ENCODE results near the gene EPAS1.
"Not testable (repeated sequence)": the region's sequence is repeated elsewhere in the genome, so short reads cannot be mapped to it uniquely, and the experiment has no call there.

The EPAS1 gene

DNA sequence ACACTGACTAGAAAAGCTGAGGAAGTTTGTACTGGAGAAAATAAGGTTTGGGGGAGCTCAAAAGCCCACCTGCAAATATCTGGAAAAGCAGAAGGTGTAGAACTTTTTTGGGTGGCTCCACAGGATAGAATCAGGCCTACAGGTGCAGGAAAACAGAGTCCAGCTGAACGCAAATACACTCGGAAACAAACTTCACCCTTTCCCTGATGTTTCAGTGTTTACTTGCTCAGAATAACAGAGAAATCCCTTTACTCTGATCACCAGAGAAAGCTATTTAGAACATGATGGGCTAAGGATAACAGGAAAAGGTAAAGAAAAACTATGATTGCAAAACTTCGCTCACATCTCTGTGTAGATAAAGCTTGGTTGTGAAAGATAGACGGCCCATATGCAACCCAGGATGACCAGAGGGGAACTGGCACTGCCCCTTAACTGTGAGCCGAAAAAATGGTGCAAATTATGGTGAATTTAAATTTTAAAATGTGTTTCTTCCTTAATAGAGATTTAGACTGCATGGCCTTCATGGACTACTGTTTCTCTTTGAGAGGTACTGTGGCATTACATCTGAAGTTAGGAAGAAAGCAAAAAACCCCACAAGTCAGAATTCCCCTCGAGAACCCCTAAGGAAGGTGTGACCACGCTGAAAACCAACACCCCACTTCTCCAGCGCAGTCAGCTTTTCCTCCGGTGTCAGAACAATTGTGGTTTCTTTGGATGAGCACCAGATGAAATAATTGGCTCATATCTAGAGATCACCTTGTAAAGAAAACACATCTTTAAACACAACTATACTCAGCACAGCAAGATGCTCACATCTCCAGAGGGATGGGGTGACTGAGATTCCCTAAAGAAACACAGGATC, 97.7 kb downstream of the EPAS1 start:
- no peak for DNase-seq (ENCODE audit: extremely low read depth in 1 of 2, low read depth in 1 of 2)

- DNase-seq (ENCODE audit: extremely low read depth in 1 of 2, low read depth in 1 of 2) = not testable (repeated sequence)
These were observed 98.5 kb downstream of the EPAS1 start for GRCh38 chr2:46395730-46396129.

- no peak for DNase-seq (ENCODE audit: extremely low read depth in 1 of 2, low read depth in 1 of 2)
These were observed 102.8 kb downstream of the EPAS1 start for GRCh38 chr2:46400016-46400415.

DNA sequence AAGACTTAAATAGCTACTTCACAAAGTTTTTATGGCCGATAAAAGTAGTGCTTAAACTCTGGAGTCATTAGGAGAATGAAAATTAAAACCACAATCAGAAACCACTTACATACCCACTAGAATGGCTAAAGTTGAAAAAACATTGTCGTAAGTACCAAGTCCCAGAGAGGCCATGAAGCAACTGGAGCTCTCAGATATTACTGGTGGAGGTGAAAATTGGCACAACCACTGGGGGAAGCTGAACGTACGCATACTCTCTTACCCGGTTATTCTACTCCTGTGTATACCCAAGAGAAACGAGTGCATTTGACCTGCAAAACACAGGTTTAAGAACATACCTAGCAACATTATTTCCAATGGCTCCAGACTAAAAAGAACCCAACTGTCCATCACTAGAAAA, 105.7 kb downstream of the EPAS1 start:
- no peak for DNase-seq (ENCODE audit: extremely low read depth in 1 of 2, low read depth in 1 of 2)

DNA sequence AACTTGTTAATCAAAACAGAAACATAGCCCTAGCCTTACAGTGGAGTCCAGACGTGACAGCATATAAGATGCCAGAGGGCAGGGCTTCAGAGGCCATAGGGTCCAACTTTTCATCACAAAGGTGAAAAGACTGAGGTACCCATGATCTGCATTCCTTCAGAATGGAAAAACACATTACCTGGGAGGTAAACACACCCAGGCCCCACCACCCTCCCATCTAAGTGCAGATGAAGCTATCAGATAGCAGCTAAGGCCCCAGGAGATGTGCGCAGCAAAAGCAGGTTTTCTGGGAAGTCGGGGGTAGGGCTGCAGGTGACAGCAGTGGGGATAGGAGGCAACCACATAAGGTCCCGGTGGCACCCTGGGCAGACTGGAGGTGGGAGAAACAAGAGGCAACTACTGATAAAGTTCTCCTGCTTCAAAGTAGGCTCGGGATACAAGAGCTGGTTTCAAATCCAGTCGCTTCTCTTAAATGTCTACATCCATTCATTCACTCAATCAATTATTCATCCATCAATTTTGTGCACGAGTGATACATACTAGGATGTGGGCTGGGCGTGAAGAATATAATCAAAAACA, 107.1 kb downstream of the EPAS1 start:
- no peak for DNase-seq (ENCODE audit: extremely low read depth in 1 of 2, low read depth in 1 of 2)

DNA sequence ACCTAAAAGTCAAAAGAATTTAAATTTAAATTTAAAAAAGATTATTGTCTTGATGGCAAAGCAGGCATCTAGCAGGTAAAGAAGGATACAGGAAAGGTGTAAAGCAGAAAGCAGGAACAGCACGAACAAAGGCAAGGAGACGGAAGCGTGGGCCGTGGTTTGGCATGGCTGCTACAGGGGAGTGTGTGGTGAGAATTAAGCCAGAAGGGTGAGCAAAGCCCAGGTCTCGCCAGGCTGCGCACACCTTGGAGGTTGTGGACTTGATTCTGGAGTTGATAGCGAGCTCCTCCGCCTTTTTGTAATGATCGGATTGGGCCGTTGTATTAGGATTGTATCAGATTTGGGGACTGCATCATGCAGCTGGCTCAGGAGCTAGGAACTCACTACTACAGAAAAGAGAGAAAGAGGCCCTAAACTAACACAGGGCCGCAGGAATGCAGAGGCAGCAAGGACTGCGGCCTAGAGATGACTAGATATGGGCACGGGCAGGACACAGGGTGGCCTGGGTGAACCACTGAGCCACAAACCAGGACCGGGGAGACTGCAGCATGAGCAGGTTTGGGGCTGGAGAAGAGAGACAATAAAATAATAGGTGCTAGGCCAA, 110.7 kb downstream of the EPAS1 start:
- DNase-seq (ENCODE audit: extremely low read depth in 1 of 2, low read depth in 1 of 2) = no peak

DNA sequence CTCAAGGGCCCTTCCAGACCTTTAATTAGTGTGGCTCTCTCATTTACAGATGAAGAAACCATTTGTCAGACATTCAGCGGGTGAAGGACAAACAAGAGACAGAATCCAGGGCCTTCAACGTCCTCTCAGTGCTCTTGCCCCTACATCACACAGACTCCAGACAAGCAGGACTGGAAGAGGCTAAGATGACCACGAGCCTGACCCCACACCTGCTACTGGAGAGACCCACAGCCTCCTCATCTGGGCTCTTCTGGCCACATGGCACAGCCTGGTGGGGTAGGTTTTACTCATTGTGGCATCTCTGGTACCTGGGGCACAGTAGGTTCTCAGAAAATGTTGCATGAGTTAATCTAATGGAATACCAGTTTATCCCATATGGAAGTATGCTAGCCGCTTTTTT, 112.5 kb downstream of the EPAS1 start:
- DNase-seq (ENCODE audit: extremely low read depth in 1 of 2, low read depth in 1 of 2) = no peak

GRCh38 chr2:46410273-46411244, 113.4 kb downstream of the EPAS1 start:
- DNase-seq (ENCODE audit: extremely low read depth in 1 of 2, low read depth in 1 of 2) = no peak

- no peak for DNase-seq (ENCODE audit: extremely low read depth in 1 of 2, low read depth in 1 of 2)
These were observed 114.0 kb downstream of the EPAS1 start for GRCh38 chr2:46411245-46411641.

DNA sequence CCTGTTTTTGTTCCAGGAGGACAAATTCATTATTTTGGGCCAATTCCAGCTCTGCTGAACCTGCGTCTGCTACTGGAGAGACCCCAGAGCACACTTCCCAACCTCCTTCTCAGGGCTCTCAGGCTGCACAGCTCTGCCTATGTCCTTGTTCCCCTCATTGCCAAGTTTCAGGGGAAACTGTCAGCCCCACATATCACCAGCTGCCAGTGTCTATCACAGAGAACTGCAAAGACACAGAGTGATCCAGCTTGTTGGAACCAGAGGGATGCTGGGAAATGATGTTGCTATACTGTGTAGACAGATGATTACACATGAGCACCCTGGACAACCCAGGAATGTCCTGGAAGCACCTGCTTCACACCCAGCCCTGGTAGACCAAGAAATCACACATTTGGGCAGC, 114.8 kb downstream of the EPAS1 start:
- no peak for DNase-seq (ENCODE audit: extremely low read depth in 1 of 2, low read depth in 1 of 2)

- no peak for DNase-seq (ENCODE audit: extremely low read depth in 1 of 2, low read depth in 1 of 2)
These were observed 115.9 kb downstream of the EPAS1 start for GRCh38 chr2:46413111-46413510.

- DNase-seq (ENCODE audit: extremely low read depth in 1 of 2, low read depth in 1 of 2) = no peak
These were observed 116.4 kb downstream of the EPAS1 start for GRCh38 chr2:46413631-46414030.

DNA sequence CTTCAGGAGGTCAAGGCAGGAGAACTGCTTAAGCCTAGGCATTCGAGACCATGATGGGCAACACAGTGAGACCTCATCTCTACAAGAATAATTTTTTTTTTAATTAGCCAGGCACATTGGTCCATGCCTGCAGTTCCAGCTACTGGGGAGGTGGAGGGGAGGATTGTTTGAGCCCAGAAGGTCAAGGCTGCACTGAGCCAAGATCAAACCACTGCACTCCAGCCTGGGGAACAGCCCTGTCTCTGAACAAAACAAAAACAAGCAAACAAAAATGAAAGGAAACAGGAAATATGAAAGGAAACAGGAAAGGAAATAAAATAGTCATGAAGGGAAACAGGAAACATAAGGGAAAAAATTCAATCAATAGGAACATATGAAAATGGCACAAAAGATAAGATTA, 117.5 kb downstream of the EPAS1 start:
- no peak for DNase-seq (ENCODE audit: extremely low read depth in 1 of 2, low read depth in 1 of 2)

GRCh38 chr2:46416280-46416679, 119.1 kb downstream of the EPAS1 start:
- DNase-seq (ENCODE audit: extremely low read depth in 1 of 2, low read depth in 1 of 2) = no peak

DNA sequence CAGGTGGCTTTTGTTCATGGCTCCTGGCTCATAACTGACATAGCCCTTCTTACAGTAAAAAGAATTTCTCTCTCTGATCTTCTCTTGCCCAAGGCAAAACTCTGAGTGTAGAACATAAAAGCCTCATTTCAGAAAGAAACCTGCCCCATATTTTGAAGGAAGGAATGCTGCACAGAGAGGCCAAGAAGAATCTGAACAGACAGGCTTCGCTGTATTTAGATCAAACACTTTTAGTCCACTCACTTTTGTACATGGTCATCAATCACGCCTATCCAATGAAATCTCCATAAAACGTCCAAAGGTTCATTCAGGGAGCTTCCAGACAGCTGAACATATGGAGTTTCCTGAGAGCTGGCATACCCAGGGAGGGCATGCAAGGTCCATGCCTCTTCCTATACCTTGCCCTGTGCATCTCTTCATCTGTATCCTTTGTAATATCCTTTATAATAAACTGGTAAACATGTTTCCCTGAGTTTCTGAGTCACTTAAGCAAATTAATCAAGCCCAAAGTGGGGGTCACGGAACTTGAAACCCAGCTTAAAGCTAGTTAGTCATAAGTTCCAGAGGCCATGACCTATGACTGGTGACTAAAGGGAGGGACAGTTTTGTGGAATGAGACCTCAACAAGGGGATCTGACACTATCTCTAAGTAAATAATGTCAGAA, 119.7 kb downstream of the EPAS1 start:
- no peak for DNase-seq (ENCODE audit: extremely low read depth in 1 of 2, low read depth in 1 of 2)

DNA sequence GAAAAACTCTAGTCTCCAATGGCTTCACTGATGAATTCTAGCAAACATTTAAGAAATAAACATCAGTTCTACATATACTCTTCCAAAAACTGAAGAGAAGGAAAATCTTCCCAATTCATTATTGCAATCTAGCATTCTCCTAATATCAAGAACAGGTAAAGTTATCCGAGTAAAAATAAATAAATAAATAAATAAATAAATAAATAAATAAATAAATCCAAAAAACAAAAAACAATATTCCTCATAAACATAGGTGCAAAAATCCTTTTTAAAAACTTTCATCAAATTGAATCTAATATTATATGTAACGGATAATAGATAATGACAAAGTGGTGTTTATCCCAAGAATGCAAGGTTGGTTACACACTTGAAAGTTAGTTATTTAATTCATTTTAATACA, 123.7 kb downstream of the EPAS1 start:
- DNase-seq (ENCODE audit: extremely low read depth in 1 of 2, low read depth in 1 of 2) = no peak

- DNase-seq (ENCODE audit: extremely low read depth in 1 of 2, low read depth in 1 of 2) = no peak
These were observed 124.2 kb downstream of the EPAS1 start for GRCh38 chr2:46421361-46421760.

- no peak for DNase-seq (ENCODE audit: extremely low read depth in 1 of 2, low read depth in 1 of 2)
These were observed 125.6 kb downstream of the EPAS1 start for GRCh38 chr2:46422717-46423394.

GRCh38 chr2:46424937-46425336, 127.7 kb downstream of the EPAS1 start:
- no peak for DNase-seq (ENCODE audit: extremely low read depth in 1 of 2, low read depth in 1 of 2)

- DNase-seq (ENCODE audit: extremely low read depth in 1 of 2, low read depth in 1 of 2) = no peak
These were observed 131.8 kb downstream of the EPAS1 start for GRCh38 chr2:46428911-46429436.
